GM04503 (cell line): ENCODE data around the gene FARP1.

ENCODE experiments used
- DNase-seq: peaks from one replicate; pipeline ENCODE4 v3.0.0-alpha.2; 2012; ENCODE audit warnings: low read depth

FARP1 gene

DNA sequence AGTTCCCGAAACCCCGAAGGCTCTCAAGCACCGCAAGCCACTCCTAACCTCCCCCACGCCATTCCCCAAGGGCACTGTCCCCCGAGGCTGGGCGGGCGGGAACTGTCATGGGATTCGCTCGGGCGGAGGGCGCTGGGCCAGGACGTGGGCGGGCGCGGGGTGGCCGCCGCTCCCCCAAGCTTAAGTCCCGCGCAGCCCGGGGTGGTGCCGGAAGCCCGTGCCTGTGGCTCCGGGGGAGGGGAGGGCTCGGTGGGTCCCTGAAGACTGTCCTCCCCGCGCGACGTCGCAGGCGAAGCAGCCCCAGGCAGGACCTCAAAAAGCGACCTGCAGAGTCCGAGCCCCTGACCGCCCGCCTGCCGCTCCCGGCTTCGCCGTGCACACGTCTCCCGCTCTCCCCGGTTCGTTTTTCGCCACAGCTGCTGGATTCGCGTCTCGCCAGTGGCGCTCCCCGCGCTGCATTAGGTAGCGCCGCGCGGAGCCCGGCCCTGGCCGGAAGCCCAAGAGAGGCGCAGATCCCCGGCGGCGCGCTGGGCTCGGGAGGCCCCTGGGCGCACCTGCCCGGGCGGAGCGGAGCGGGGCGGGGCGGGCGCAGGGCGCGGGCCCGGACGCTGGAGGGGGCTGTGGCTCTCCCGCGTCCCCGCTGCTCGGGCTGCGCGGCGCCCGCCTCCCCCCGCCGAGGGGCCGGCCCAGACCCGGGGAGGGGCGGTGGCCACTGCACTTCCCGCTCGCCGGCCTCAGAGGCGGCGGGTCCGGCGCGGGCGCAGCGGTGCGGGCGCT, at the start of gene FARP1:
FARP1 (plus strand) TSS at position 715 of the 777 bp plus-strand sequence. CDS start 70,149 bp downstream, outside the sequence.
- no peak for DNase-seq

DNA sequence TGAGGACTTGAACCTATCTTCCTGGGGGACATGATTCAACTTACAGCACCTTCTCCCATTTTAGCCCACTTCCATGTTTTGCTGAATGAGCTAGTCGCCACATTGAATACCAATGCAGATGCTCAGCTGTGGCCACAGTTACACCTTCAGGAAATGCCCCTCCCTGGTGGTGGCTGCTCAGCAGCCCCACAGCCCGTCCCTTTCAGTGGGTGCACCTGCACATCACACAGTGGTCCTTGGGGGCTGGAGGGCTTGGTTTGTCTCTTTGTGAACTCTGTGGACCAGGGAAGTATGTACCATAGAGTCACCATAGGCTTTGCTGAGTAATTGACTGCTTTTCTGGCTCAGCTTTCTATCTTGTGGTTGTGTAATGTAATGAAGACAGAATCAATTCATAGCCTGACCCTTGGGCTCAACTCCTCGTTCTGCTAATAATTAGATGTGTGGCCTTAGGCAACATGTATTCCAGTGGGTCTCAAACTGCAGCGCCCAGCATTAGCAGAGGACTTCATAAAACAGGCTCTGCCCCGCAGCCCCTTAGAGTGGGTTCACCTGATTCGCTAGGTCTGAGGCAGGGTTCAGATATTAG, 48.1 kb upstream of the FARP1 start:
- no peak for DNase-seq

DNA sequence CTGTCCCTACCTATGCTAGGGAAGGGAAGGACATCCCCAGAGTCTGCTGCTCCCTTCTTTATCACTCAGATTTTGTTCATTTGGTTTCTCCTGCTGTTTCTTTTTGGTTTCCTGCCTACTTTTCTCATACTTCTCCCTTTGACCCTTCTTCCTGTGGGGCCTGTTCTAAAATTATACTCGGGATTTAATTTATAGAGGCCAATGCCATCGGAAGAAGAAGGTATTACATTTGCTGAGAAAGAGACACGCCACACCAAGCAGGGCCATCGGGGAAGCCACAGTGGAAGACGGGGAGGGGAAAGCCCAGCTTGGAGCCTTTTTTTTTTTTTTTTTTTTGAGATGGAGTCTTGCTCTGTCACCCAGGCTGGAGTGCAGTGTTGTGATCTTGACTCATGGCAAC, 46.8 kb upstream of the FARP1 start:
- DNase-seq, result no peak

- DNase-seq, result no peak
These were observed 45.1 kb upstream of the FARP1 start for GRCh38 chr13:98097749-98098148.

DNA sequence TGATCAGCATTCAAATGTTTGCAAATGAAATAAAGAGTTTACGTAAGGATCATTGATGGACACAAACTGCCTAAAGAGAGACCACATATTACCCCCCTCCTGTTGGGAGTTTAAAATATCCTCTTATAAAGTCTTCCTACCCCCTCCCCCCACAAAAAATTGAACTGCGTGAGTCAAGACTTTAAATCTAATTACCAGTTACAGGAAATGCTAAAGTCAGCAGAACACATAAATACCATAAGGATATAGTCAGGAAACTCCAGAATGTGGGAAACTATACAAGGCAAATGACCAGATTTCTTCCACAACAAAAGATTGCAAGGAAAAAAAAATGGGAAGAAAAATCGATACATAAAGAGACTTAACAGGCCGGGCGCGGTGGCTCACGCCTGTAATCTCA, 44.4 kb upstream of the FARP1 start:
- peak; percentile 27 for DNase-seq

DNA sequence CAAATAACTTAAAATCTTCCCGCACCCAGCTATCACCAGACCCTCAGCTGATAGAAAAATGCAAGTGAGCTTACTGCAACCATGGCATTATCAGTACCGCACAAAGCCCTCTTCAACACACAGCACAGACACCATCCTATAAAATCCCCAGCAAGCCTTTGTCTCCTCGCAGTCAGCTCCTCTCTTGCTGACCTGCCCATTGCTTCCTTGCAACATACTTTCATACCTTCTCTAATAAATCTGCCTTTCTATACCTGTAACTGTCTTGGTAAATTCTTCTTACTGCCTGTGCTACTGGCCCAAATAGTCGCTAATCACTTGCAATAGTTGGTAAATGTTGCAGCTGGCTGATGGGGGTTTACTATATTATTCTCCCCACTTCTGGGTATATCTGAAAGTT, 43.3 kb upstream of the FARP1 start:
- DNase-seq, result no peak

DNA sequence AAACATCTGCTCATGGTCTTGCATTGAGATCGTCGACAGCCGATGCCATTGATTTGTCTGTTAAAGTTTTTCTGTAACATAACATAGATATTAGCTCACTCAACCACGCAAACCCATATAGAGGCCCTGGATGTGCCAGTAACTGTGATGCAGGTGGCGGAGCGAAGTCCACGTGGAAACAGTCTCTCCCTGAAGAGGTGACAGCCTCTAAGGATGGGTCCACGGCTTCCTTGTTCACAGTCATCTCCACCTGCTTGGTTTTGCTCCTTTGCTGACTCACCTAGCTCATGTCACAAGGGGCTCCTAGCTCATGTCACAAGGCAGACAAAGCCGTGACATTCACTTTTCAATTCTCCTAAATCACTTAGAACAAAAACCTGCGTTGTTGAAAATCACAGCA, 42.4 kb upstream of the FARP1 start:
- no peak for DNase-seq

- no peak for DNase-seq
These were observed 39.4 kb upstream of the FARP1 start for GRCh38 chr13:98103531-98103930.

GRCh38 chr13:98103942-98104880, 38.7 kb upstream of the FARP1 start:
- DNase-seq, result no peak

DNA sequence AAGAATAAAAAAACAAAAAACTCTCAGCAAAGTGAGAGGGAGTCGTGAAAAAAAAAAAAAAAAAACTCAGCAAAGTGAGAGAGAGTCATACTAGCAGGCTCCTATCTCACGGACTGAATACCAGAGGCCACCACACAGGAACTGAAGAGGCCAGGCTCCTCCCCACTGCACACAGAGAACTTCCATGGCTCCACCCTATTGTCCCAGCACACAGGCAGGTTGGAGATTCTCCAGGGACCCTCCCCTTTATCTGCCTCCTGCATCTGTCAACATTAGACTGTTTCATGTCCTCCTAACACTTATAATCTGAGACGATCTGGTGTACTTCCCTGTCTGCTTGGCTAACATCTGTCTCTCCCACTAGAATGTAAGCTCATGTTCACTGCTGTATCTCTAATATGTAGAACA, 37.0 kb upstream of the FARP1 start:
- DNase-seq, result no peak

GRCh38 chr13:98108341-98108740, 34.6 kb upstream of the FARP1 start:
- DNase-seq, result no peak

GRCh38 chr13:98109226-98109853, 33.6 kb upstream of the FARP1 start:
- DNase-seq, result no peak

DNA sequence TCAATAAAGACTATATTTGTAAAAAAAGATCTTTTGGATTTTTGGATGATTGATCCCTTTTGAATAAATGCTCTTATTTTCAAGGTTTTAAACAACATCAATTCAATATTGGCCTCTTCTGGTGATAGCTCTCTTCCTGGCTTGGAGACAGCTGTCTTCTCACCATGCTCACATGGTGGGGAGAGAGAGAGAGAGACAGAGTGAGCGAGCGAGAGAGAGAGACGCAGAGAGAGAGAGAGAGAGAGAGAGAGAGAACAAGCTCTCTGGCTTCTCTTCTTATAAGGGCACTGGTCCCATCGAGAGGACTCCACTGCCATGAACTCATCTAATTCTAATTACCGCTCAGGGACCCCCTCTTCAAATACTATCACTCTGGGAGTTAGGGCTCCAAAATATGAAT, 32.1 kb upstream of the FARP1 start:
- no peak for DNase-seq

- no peak for DNase-seq
These were observed 31.5 kb upstream of the FARP1 start for GRCh38 chr13:98111168-98112098.

GRCh38 chr13:98112456-98112855, 30.4 kb upstream of the FARP1 start:
- no peak for DNase-seq

DNA sequence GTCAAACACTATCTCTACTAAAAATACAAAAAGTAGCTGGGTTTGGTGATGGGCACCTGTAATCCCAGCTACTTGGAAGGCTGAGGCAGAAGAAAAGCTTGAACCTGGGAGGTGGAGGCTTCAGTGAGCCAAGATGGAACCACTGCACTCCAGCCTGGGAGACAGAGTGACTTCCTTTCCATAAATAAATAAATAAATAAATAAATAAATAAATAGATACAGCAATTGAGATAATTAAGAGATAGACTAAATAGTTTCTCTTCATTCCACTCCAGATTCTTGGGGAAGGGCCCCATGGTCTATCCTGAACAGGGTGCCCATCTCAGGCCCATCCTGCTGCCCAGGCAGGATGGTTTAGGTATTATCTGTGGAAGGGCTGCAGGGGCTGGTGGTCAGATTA, 24.0 kb upstream of the FARP1 start:
- no peak for DNase-seq

DNA sequence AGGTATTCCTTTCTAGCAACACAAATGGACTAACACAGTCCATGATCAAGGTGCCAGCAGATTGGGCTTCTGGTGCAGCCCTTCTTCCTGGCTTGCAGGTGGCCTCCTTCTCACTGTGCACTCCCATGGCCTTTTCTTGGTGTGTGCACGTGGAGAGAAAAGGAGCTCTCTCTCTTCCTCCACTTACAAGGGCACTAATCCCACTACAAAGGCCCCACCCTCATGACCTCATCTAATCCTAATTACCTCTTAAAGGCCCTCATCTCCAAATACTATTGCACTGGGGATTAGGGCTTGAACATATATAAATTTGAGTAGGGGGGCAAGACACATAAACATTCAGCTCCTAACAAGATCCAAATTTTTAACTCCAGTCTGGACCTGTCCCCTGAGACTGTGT, 19.7 kb upstream of the FARP1 start:
- DNase-seq, result no peak

DNA sequence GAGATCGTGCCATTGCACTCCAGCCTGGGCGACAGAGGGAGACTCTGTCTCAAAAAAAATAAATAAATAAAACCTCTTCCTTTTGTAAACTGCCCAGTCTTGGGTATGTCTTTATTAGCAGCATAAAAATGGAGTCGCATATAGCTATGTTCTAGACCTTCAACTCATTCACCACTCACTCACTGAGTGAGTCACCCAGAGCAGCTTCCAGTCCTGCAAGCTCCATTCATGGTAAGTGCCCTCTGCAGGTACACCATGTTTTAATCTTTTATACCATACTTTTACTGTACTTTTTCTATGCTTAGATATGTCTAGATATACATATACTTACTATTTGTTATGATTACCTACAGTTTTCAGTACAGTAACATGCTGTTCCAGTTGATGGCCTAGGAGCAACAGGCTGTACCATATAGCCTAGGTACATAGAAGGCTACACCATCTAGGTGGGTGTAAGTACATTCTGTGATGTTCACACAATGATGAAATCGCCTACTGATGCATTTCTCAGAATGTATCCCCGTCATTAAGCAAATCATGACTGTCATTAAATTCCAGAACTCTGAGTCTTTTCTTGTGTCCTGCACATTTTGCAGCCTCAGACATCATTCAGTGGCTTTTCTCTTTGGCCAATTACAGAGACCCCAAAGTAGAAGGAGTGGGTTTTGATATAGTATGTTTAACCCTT, 13.7 kb upstream of the FARP1 start:
- no peak for DNase-seq

GRCh38 chr13:98133946-98134345, 8.9 kb upstream of the FARP1 start:
- DNase-seq, result no peak

- DNase-seq, result no peak
These were observed 8.0 kb upstream of the FARP1 start for GRCh38 chr13:98134901-98135300.

- no peak for DNase-seq
These were observed 1.8 kb upstream of the FARP1 start for GRCh38 chr13:98141091-98141490.
